ENCODE results near the gene TRPV2. TPM values are rescaled to one million over a fixed set of nuclear protein-coding genes. Genes with fewer than 3 reads are reported as not detected.
A peak's percentile ranks its signal among the peaks of the same experiment; 100 is the strongest.
"Not testable (repeated sequence)": the region's sequence is repeated elsewhere in the genome, so short reads cannot be mapped to it uniquely, and the experiment has no call there.

Gene TRPV2
- polyA plus RNA-seq, 1 donor from 2014 or later, result 73.6 TPM

GRCh38 chr17:16438557-16439302 lies 23.4 kb downstream of the TRPV2 start:
- no peaks in the 10 kb centered on the region for H3K9me3 Mint-ChIP-seq
- peaks cover 3% of the 10 kb centered on the region for H3K36me3 Mint-ChIP-seq
- H3K27me3 Mint-ChIP-seq, result no peaks in the 10 kb centered on the region
- H3K4me3 Mint-ChIP-seq, result peak overlapping the region; percentile 97 to 100 (median 99)
- peaks cover 11 to 40% (median 25%) of the 10 kb centered on the region in 3 donors for H3K4me1 Mint-ChIP-seq
- H3K27ac Mint-ChIP-seq, result peak overlapping the region; percentile 91 to 97 (median 97)

- Mint-ChIP-seq H3K27me3 (no peaks in the 10 kb centered on the region), H3K9me3 (no peaks in the 10 kb centered on the region), H3K4me3 (peak overlapping the region; percentile 97 to 100 (median 99)), H3K27ac (peak overlapping the region; percentile 91 to 97 (median 97)), H3K4me1 (peaks cover 14 to 42% (median 25%) of the 10 kb centered on the region in 3 donors), H3K36me3 (peaks cover 3% of the 10 kb centered on the region)
These were observed 24.0 kb downstream of the TRPV2 start for GRCh38 chr17:16439303-16439791.

GRCh38 chr17:16439811-16440351 lies 24.5 kb downstream of the TRPV2 start:
- Mint-ChIP-seq H3K4me1 (peaks cover 16 to 42% (median 25%) of the 10 kb centered on the region in 3 donors), H3K36me3 (peaks cover 3% of the 10 kb centered on the region), H3K27ac (peak overlapping the region; percentile 91 to 97 (median 97)), H3K27me3 (no peaks in the 10 kb centered on the region), H3K9me3 (no peaks in the 10 kb centered on the region), H3K4me3 (peak overlapping the region; percentile 97 to 100 (median 99))

- Mint-ChIP-seq H3K4me3 (peak overlapping the region; percentile 97 to 100 (median 99)), H3K27ac (peak overlapping the region; percentile 46 to 97 (median 91)), H3K4me1 (peaks cover 16 to 40% (median 25%) of the 10 kb centered on the region in 3 donors)
- not testable (repeated sequence) for H3K27me3 Mint-ChIP-seq, H3K9me3 Mint-ChIP-seq, H3K36me3 Mint-ChIP-seq
These were observed 25.0 kb downstream of the TRPV2 start for GRCh38 chr17:16440354-16440753.

GRCh38 chr17:16440901-16441629 lies 25.7 kb downstream of the TRPV2 start:
- H3K4me1 Mint-ChIP-seq, result peaks cover 16 to 39% (median 25%) of the 10 kb centered on the region in 3 donors
- peak overlapping the region in 1 of 3 donors; percentile 97 for H3K27ac Mint-ChIP-seq
- H3K36me3 Mint-ChIP-seq, result peaks cover 3% of the 10 kb centered on the region
- H3K27me3 Mint-ChIP-seq, result no peaks in the 10 kb centered on the region
- H3K4me3 Mint-ChIP-seq, result peak overlapping the region in 3 of 4 donors; percentile 33 to 100 (median 99)
- no peaks in the 10 kb centered on the region for H3K9me3 Mint-ChIP-seq

- peak overlapping the region in 2 of 4 donors; percentile 17 to 49 for H3K4me3 Mint-ChIP-seq
- peaks cover 16 to 38% (median 24%) of the 10 kb centered on the region in 3 donors for H3K4me1 Mint-ChIP-seq
- H3K27ac Mint-ChIP-seq, result peak overlapping the region in 2 of 3 donors; percentile 25 to 33
- no peaks in the 10 kb centered on the region for H3K9me3 Mint-ChIP-seq
- no peaks in the 10 kb centered on the region for H3K27me3 Mint-ChIP-seq
- H3K36me3 Mint-ChIP-seq, result peaks cover 3% of the 10 kb centered on the region
These were observed 26.8 kb downstream of the TRPV2 start for GRCh38 chr17:16442141-16442540.

- H3K27ac Mint-ChIP-seq, result no peak overlapping the region
- H3K27me3 Mint-ChIP-seq, result no peaks in the 10 kb centered on the region
- no peaks in the 10 kb centered on the region for H3K9me3 Mint-ChIP-seq
- H3K36me3 Mint-ChIP-seq, result peaks cover 3% of the 10 kb centered on the region
- peaks cover 16 to 38% (median 24%) of the 10 kb centered on the region in 3 donors for H3K4me1 Mint-ChIP-seq
- peak overlapping the region in 2 of 4 donors; percentile 13 to 17 for H3K4me3 Mint-ChIP-seq
These were observed 27.5 kb downstream of the TRPV2 start for GRCh38 chr17:16442594-16443510.

- Mint-ChIP-seq H3K9me3 (no peaks in the 10 kb centered on the region), H3K36me3 (peaks cover 3% of the 10 kb centered on the region), H3K4me1 (peaks cover 14 to 31% (median 19%) of the 10 kb centered on the region in 3 donors), H3K27ac (peak overlapping the region in 1 of 3 donors; percentile 45), H3K27me3 (no peaks in the 10 kb centered on the region), H3K4me3 (peak overlapping the region in 1 of 4 donors; percentile 39)
These were observed 28.3 kb downstream of the TRPV2 start for GRCh38 chr17:16443511-16444257.

- Mint-ChIP-seq H3K4me3 (no peak overlapping the region), H3K27ac (peak overlapping the region in 1 of 3 donors; percentile 45), H3K4me1 (peaks cover 11 to 31% (median 19%) of the 10 kb centered on the region in 3 donors), H3K36me3 (peaks cover 3% of the 10 kb centered on the region), H3K9me3 (no peaks in the 10 kb centered on the region), H3K27me3 (no peaks in the 10 kb centered on the region)
These were observed 29.0 kb downstream of the TRPV2 start for GRCh38 chr17:16444258-16444886.

- Mint-ChIP-seq H3K4me1 (peaks cover 5 to 13% (median 9%) of the 10 kb centered on the region in 3 donors), H3K9me3 (no peaks in the 10 kb centered on the region), H3K4me3 (no peak overlapping the region), H3K36me3 (no peaks in the 10 kb centered on the region), H3K27ac (peak overlapping the region in 1 of 3 donors; percentile 77), H3K27me3 (no peaks in the 10 kb centered on the region)
These were observed 31.1 kb downstream of the TRPV2 start for GRCh38 chr17:16446338-16446983.

- H3K27me3 Mint-ChIP-seq, result no peaks in the 10 kb centered on the region
- no peaks in the 10 kb centered on the region for H3K36me3 Mint-ChIP-seq
- peaks cover 4 to 5% (median 5%) of the 10 kb centered on the region in 3 donors for H3K4me1 Mint-ChIP-seq
- H3K4me3 Mint-ChIP-seq, result no peak overlapping the region
- no peaks in the 10 kb centered on the region for H3K9me3 Mint-ChIP-seq
- H3K27ac Mint-ChIP-seq, result no peak overlapping the region
These were observed 32.3 kb downstream of the TRPV2 start for GRCh38 chr17:16447676-16448075.

GRCh38 chr17:16448490-16448889 lies 33.1 kb downstream of the TRPV2 start:
- Mint-ChIP-seq H3K27me3 (no peaks in the 10 kb centered on the region), H3K36me3 (no peaks in the 10 kb centered on the region), H3K4me1 (peaks cover 2 to 11% (median 5%) of the 10 kb centered on the region in 3 donors), H3K27ac (no peak overlapping the region), H3K4me3 (no peak overlapping the region), H3K9me3 (no peaks in the 10 kb centered on the region)

- H3K27ac Mint-ChIP-seq, result no peak overlapping the region
- peaks cover 2 to 11% (median 3%) of the 10 kb centered on the region in 3 donors for H3K4me1 Mint-ChIP-seq
- H3K36me3 Mint-ChIP-seq, result no peaks in the 10 kb centered on the region
- H3K4me3 Mint-ChIP-seq, result no peak overlapping the region
- no peaks in the 10 kb centered on the region for H3K27me3 Mint-ChIP-seq
- H3K9me3 Mint-ChIP-seq, result no peaks in the 10 kb centered on the region
These were observed 33.8 kb downstream of the TRPV2 start for GRCh38 chr17:16449121-16449570.

Data from IgD-negative memory B cell (primary cell).